Spleen (tissue), 11 donors: ENCODE measurements around the gene CRIP1. TPM values are rescaled to one million over a fixed set of nuclear protein-coding genes. Genes with fewer than 3 reads are reported as not detected.

Experiments
- DNase-seq: peaks from one replicate; pipeline ENCODE4 v3.0.0-alpha.2; 2020
- H3K27ac ChIP-seq, 8 donors: fragments of 200-600 bp; sonication (generic) in 7 of 8; 1 replicate in 4 of 8; 2 replicates in 4 of 8; pipeline versions ENCODE4 v1.5.0 to v1.8.0; 2016 to 2021; ENCODE audit warnings: inconsistent platforms in 4 of 8, mild to moderate bottlenecking in 4 of 8, moderate library complexity in 1 of 8
- H3K27me3 ChIP-seq, 7 donors: fragments of 200-600 bp; sonication (generic) in 6 of 7; replicated peaks in 1 of 7; 1 replicate in 4 of 7; 2 replicates in 3 of 7; pipeline versions ENCODE4 v1.5.0 to v1.8.0; 2016 to 2021; ENCODE audit warnings: inconsistent platforms in 3 of 7, mild to moderate bottlenecking in 1 of 7
- H3K36me3 ChIP-seq, 6 donors: fragments of 200-600 bp; sonication (generic) in 5 of 6; 1 replicate in 4 of 6; 2 replicates in 2 of 6; pipeline versions ENCODE4 v1.5.0 to v1.8.0; 2016 to 2021; ENCODE audit warnings: inconsistent platforms in 2 of 6
- H3K4me1 ChIP-seq, 6 donors: fragments of 200-600 bp; sonication (generic) in 5 of 6; 1 replicate in 3 of 6; 2 replicates in 3 of 6; pipeline versions ENCODE4 v1.5.0 to v1.8.0; 2016 to 2021; ENCODE audit warnings: inconsistent platforms in 3 of 6
- H3K4me3 ChIP-seq, 8 donors: fragments of 200-600 bp; sonication (generic) in 7 of 8; 1 replicate in 4 of 8; 2 replicates in 4 of 8; pipeline versions ENCODE4 v1.5.0 to v1.8.0; 2016 to 2021; ENCODE audit warnings: inconsistent platforms in 4 of 8, mild to moderate bottlenecking in 4 of 8, moderate library complexity in 2 of 8
- H3K9me3 ChIP-seq, 8 donors: fragments of 200-600 bp; sonication (generic) in 7 of 8; 1 replicate in 4 of 8; 2 replicates in 4 of 8; pipeline versions ENCODE4 v1.5.0 to v1.8.0; 2016 to 2021; ENCODE audit warnings: inconsistent platforms in 4 of 8
- CTCF ChIP-seq, 11 experiments: fragments of 200-600 bp in 7 of 11; fragments of 450-650 bp in 4 of 11; sonication (generic) in 4 of 11; IDR thresholded peaks in 8 of 11; conservative IDR thresholded peaks in 3 of 11; 1 replicate in 7 of 11; 2 replicates in 4 of 11; pipeline versions ENCODE4 v1.4.0 to v1.8.0; 2016 to 2021; ENCODE audit warnings: antibody characterized with exemption in 11 of 11, inconsistent platforms in 4 of 11, mild to moderate bottlenecking in 1 of 11
- POLR2A ChIP-seq, 3 donors: fragments of 450-650 bp; IDR thresholded peaks; one replicate each; pipeline ENCODE4 v1.5.1; 2017; ENCODE audit warnings: antibody characterized with exemption in 3 of 3, mild to moderate bottlenecking in 1 of 3
- POLR2AphosphoS5 ChIP-seq, 3 donors: sonication (generic); formaldehyde crosslinking; IDR thresholded peaks; one replicate each; pipeline ENCODE4 v1.5.1; 2017; ENCODE audit warnings: antibody characterized with exemption in 3 of 3
- WGBS, 5 donors: extraction: QIAGEN DNeasy Blood & Tissue Kit in 3 of 5; methylation state at CpG; one replicate each; pipeline versions ENCODE4 v1.1.5 to v1.1.7; 2013 to 2018; 5-methylcytosine and 5-hydroxymethylcytosine counted together
- intact Hi-C: fragments of 100-400 bp; cut with DNase I; formaldehyde crosslinking; loops from one replicate; pipeline ENCODE4 v1.15.0; 2023; ENCODE audit warnings: low total_unique reads
- polyA plus RNA-seq, 3 donors: library from polyadenylated mRNA; stranded (reverse); fragments of 200-250 nt; gene quantifications; one replicate each; pipeline ENCODE4 v1.2.1, GENCODE V29; 2013
- total RNA-seq, 7 donors: library from RNA; depleted of rRNA in 3 of 7; stranded (reverse); fragments of >200 nt in 3 of 7; fragmentation: NEBNext Ultra II Directional in 4 of 7; extraction: Animal tissue kit (Norgen Biotek cat#: 25700) in 4 of 7; gene quantifications; one replicate each; pipeline versions ENCODE4 v1.1.0 to v1.2.1, GENCODE V29; 2016 to 2021
- donor health status: healthy with polysubstance abuse.
- donor health status: DM: no; HTN: no; CAD: no; lungs with moderate emphysema.
- donor health status: DM: no; HTN: no; CAD: no.
- donor health status: Bipolar disorder and iron deficiency.
- donor health status: healthy.
- donor health status: DM: no; HTN: no; CAD: no.
- donor health status: DM: yes; HTN: yes; CAD: no.

The CRIP1 gene
- total and polyA plus RNA-seq, 10 donors: 20.5 to 349 (median 65.3) TPM

- H3K4me1 ChIP-seq: peaks cover 40 to 81% (median 74%) of the 10 kb centered on the region in 6 donors
- TF ChIP-seq POLR2AphosphoS5 (IDR thresholded peaks at IDR 0.05) (no peak), POLR2A (IDR thresholded peaks at IDR 0.05) (no peak), CTCF (IDR thresholded peaks at IDR 0.05 in 8 of 11, conservative IDR thresholded peaks at IDR 0.05 in 3 of 11) (no peak)
- 69 to 81% (median 76%) methylated on average over 15 to 20 of the region's 20 CpGs for WGBS, 5 donors
- H3K27ac ChIP-seq: peak overlapping the region in 7 of 8 donors; percentile 86 to 95 (median 92)
- H3K9me3 ChIP-seq: no peaks in the 10 kb centered on the region
- peaks cover 0 to 18% (median 0%) of the 10 kb centered on the region in 6 donors for H3K36me3 ChIP-seq
- peaks cover 0 to 36% (median 3%) of the 10 kb centered on the region in 7 donors for H3K27me3 ChIP-seq
- H3K4me3 ChIP-seq: peak overlapping the region in 4 of 8 donors; percentile 68 to 97 (median 88)
- DNase-seq: no peak
- intact Hi-C loops: loop anchor here (5.0 kb wide), 1 partner anchor 117 kb away; no protein-coding TSS in a partner anchor
Observed at GRCh38 chr14:105488781-105489541, 2.3 kb downstream of the CRIP1 start.

GRCh38 chr14:105489542-105490266 lies 3.0 kb downstream of the CRIP1 start:
- peaks cover 0 to 35% (median 3%) of the 10 kb centered on the region in 7 donors for H3K27me3 ChIP-seq
- H3K4me3 ChIP-seq: peak overlapping the region; percentile 45 to 97 (median 75)
- H3K27ac ChIP-seq: peak overlapping the region; percentile 86 to 95 (median 92)
- intact Hi-C loops: loop anchor here (5.0 kb wide), 1 partner anchor 117 kb away; no protein-coding TSS in a partner anchor
- no peaks in the 10 kb centered on the region for H3K9me3 ChIP-seq
- peak; percentile 94 for DNase-seq
- whole genome bisulfite sequencing, 5 donors: 2 to 4% (median 2%) methylated on average over 31 to 43 of the region's 44 CpGs
- H3K36me3 ChIP-seq: peaks cover 0 to 19% (median 0%) of the 10 kb centered on the region in 6 donors
- TF ChIP-seq POLR2AphosphoS5 (IDR thresholded peaks at IDR 0.05): peak; percentile 50 to 70 (median 69)
- no peak for TF ChIP-seq POLR2A (IDR thresholded peaks at IDR 0.05)
- TF ChIP-seq CTCF (IDR thresholded peaks at IDR 0.05 in 8 of 11, conservative IDR thresholded peaks at IDR 0.05 in 3 of 11): peak; percentile 40 to 83 (median 74)
- H3K4me1 ChIP-seq: peaks cover 36 to 73% (median 66%) of the 10 kb centered on the region in 6 donors

- peaks cover 0 to 30% (median 3%) of the 10 kb centered on the region in 7 donors for H3K27me3 ChIP-seq
- no peaks in the 10 kb centered on the region for H3K9me3 ChIP-seq
- H3K36me3 ChIP-seq: peaks cover 0 to 19% (median 0%) of the 10 kb centered on the region in 6 donors
- intact Hi-C loops: no loop called here
- no peak for TF ChIP-seq POLR2AphosphoS5 (IDR thresholded peaks at IDR 0.05)
- TF ChIP-seq POLR2A (IDR thresholded peaks at IDR 0.05): no peak
- TF ChIP-seq CTCF (IDR thresholded peaks at IDR 0.05 in 8 of 11, conservative IDR thresholded peaks at IDR 0.05 in 3 of 11): no peak
- peaks cover 33 to 68% (median 61%) of the 10 kb centered on the region in 6 donors for H3K4me1 ChIP-seq
- H3K27ac ChIP-seq: peak overlapping the region; percentile 86 to 95 (median 92)
- H3K4me3 ChIP-seq: peak overlapping the region; percentile 45 to 97 (median 75)
- DNase-seq: no peak
- 0 to 1% (median 0%) methylated on average over 17 to 33 of the region's 33 CpGs; no CpG with 5 or more reads in 1 of the 5 donors for WGBS, 5 donors
Observed at GRCh38 chr14:105490267-105490571, 3.5 kb downstream of the CRIP1 start.
